Sigmoid colon (tissue), 3 donors: ENCODE measurements around the gene ARHGAP10.

Experiments used
- POLR2A ChIP-seq, 2 donors: fragments of 450-650 bp; IDR thresholded peaks; one replicate each; pipeline ENCODE4 v1.6.1; 2016; ENCODE audit warnings: antibody characterized with exemption in 2 of 2, mild to moderate bottlenecking in 2 of 2, moderate library complexity in 2 of 2
- TF ChIP-seq, protein P1 (sequence below), 4 experiments: fragments of 450-650 bp in 3 of 4; fragments of 200-600 bp in 1 of 4; IDR thresholded peaks; one replicate each; pipeline ENCODE4 v1.5.1; 2016 to 2019; ENCODE audit warnings: antibody characterized with exemption in 4 of 4, mild to moderate bottlenecking in 3 of 4, moderate library complexity in 2 of 4

DNA sequence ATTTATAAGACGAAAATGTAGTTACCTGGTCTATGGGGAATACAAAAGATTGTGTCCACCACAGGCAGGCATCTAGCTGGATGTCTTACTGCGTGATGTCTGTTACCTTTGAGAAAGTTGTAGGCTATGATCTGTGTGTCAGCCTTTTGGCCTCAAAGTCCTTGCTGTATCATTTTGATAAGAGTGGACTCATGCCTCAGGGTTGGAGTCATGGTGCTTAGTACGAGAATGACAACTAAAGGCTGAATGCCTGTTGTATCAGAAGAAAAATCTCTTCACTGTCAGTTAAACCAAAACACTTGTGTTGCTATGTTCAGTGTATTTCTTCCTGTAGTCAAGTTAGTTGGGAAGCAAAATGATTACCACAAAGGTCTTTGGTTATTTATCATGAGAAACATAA lies 226.2 kb downstream of the ARHGAP10 start:
- TF ChIP-seq POLR2A (IDR thresholded peaks at IDR 0.05), result no peak
- TF ChIP-seq, protein P1, sequence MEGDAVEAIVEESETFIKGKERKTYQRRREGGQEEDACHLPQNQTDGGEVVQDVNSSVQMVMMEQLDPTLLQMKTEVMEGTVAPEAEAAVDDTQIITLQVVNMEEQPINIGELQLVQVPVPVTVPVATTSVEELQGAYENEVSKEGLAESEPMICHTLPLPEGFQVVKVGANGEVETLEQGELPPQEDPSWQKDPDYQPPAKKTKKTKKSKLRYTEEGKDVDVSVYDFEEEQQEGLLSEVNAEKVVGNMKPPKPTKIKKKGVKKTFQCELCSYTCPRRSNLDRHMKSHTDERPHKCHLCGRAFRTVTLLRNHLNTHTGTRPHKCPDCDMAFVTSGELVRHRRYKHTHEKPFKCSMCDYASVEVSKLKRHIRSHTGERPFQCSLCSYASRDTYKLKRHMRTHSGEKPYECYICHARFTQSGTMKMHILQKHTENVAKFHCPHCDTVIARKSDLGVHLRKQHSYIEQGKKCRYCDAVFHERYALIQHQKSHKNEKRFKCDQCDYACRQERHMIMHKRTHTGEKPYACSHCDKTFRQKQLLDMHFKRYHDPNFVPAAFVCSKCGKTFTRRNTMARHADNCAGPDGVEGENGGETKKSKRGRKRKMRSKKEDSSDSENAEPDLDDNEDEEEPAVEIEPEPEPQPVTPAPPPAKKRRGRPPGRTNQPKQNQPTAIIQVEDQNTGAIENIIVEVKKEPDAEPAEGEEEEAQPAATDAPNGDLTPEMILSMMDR (IDR thresholded peaks at IDR 0.05), result no peak
